ENCODE data around the gene AGBL4.
"Not testable (repeated sequence)": the region's sequence is repeated elsewhere in the genome, so short reads cannot be mapped to it uniquely, and the experiment has no call there.

Gene AGBL4

GRCh38 chr1:48563021-48563420 lies 1460.7 kb downstream of the AGBL4 start:
- DNase-seq, result no peak

GRCh38 chr1:48561444-48561843 lies 1462.3 kb downstream of the AGBL4 start:
- DNase-seq, result no peak

- no peak for DNase-seq
Observed at GRCh38 chr1:48560577-48560976, 1463.2 kb downstream of the AGBL4 start.

GRCh38 chr1:48560116-48560515 lies 1463.6 kb downstream of the AGBL4 start:
- DNase-seq, result no peak

GRCh38 chr1:48558366-48558765 lies 1465.4 kb downstream of the AGBL4 start:
- DNase-seq, result no peak

GRCh38 chr1:48556186-48556850 lies 1467.4 kb downstream of the AGBL4 start:
- DNase-seq, result no peak

- no peak for DNase-seq
Observed at GRCh38 chr1:48555271-48555670, 1468.5 kb downstream of the AGBL4 start.

- no peak for DNase-seq
Observed at GRCh38 chr1:48552903-48553606, 1470.7 kb downstream of the AGBL4 start.

GRCh38 chr1:48552420-48552819 lies 1471.3 kb downstream of the AGBL4 start:
- DNase-seq, result peak; percentile 10

GRCh38 chr1:48548985-48549384 lies 1474.8 kb downstream of the AGBL4 start:
- no peak for DNase-seq

- no peak for DNase-seq
Observed at GRCh38 chr1:48547561-48548220, 1476.1 kb downstream of the AGBL4 start.

GRCh38 chr1:48543854-48544253 lies 1479.9 kb downstream of the AGBL4 start:
- no peak for DNase-seq

GRCh38 chr1:48540587-48540986 lies 1483.2 kb downstream of the AGBL4 start:
- DNase-seq, result no peak

GRCh38 chr1:48536477-48536876 lies 1487.3 kb downstream of the AGBL4 start:
- no peak for DNase-seq

- no peak for DNase-seq
Observed at GRCh38 chr1:48532976-48533375, 1490.8 kb downstream of the AGBL4 start.

GRCh38 chr1:48530727-48531351 lies 1492.9 kb downstream of the AGBL4 start:
- DNase-seq, result peak; percentile 87

- no peak for DNase-seq
Observed at GRCh38 chr1:48527051-48527450, 1496.7 kb downstream of the AGBL4 start.

- no peak for DNase-seq
Observed at GRCh38 chr1:48526008-48526710, 1497.6 kb downstream of the AGBL4 start.

- no peak for DNase-seq
Observed at GRCh38 chr1:48524892-48525467, 1498.8 kb downstream of the AGBL4 start.

GRCh38 chr1:48523558-48523957 lies 1500.2 kb downstream of the AGBL4 start:
- DNase-seq, result no peak

- DNase-seq, result not testable (repeated sequence)
Observed at GRCh38 chr1:48519896-48520295, 1503.9 kb downstream of the AGBL4 start.

- DNase-seq, result no peak
Observed at GRCh38 chr1:48506870-48507269, 1516.9 kb downstream of the AGBL4 start.

Data from hematopoietic multipotent progenitor cell treated with erythropoietin and hydrocortisone succinate and interleukin-3 and kit ligand, for 6 days (in vitro differentiated cells).